Prostate gland (tissue), 2 donors: Measurements from ENCODE around the gene SCRT2.

ENCODE experiments used
- CTCF ChIP-seq, 4 experiments: fragments of 200-600 bp in 2 of 4; fragments of 450-650 bp in 2 of 4; sonication (generic) in 2 of 4; IDR thresholded peaks; 1 replicate in 3 of 4; 2 replicates in 1 of 4; pipeline ENCODE4 v1.5.1; 2016 to 2019; ENCODE audit warnings: antibody characterized with exemption in 4 of 4, mild to moderate bottlenecking in 2 of 4, moderate library complexity in 2 of 4
- POLR2A ChIP-seq: fragments of 450-650 bp; IDR thresholded peaks from one replicate; pipeline ENCODE4 v1.6.1; 2016; ENCODE audit warnings: antibody characterized with exemption, mild to moderate bottlenecking
- POLR2AphosphoS5 ChIP-seq: sonication (generic); formaldehyde crosslinking; IDR thresholded peaks from one replicate; pipeline ENCODE4 v1.6.1; 2017; ENCODE audit warnings: antibody characterized with exemption

- no peak for TF ChIP-seq POLR2A
- TF ChIP-seq CTCF (IDR thresholded peaks at IDR 0.05), result no peak
- TF ChIP-seq POLR2AphosphoS5, result no peak
Observed at GRCh38 chr20:663315-664090, 12.1 kb downstream of the SCRT2 start.
